AG04450 (cell line): Measurements from ENCODE around the gene BAZ2B. TPM values are rescaled to one million over a fixed set of nuclear protein-coding genes. Genes with fewer than 3 reads are reported as not detected.
"Not testable (repeated sequence)": the region's sequence is repeated elsewhere in the genome, so short reads cannot be mapped to it uniquely, and the experiment has no call there.

Experiments
- CTCF ChIA-PET: fragments of 300-600, 350-600 bp; formaldehyde crosslinking; extraction: SDS; loops from one replicate; lab custom pipeline; 2022; ENCODE audit warnings: antibody characterized with exemption, inconsistent platforms; lab: Charles Lee
- POLR2A ChIA-PET: fragments of 350-600 bp; formaldehyde crosslinking; extraction: SDS; loops from one replicate; lab custom pipeline; 2021; ENCODE audit warnings: antibody characterized with exemption, inconsistent platforms; lab: Yijun Ruan, JAX
- DNase-seq: peaks from one replicate; pipeline ENCODE4 v3.0.0-alpha.2; 2011; ENCODE audit warnings: low read depth, low spot score
- H3K27ac ChIP-seq: one replicate; pipeline ENCODE4 v1.5.1; 2012; ENCODE audit warnings: low read depth, low read length, control low read depth
- H3K27me3 ChIP-seq: one replicate; pipeline ENCODE4 v1.6.0; 2012; ENCODE audit warnings: low read length; ENCODE audit not compliant: control insufficient read depth, insufficient read depth
- H3K4me3 ChIP-seq: 2 replicates; pipeline ENCODE4 v1.5.1; 2011; ENCODE audit warnings: mild to moderate bottlenecking, low read depth, low read length, control low read depth
- H3K9me3 ChIP-seq: 2 replicates; pipeline ENCODE4 v1.5.1; 2012; ENCODE audit warnings: low read length; ENCODE audit not compliant: control insufficient read depth, insufficient read depth
- polyA plus RNA-seq: library from polyadenylated mRNA; depleted of rRNA; stranded (reverse); fragments of >200 nt; gene quantifications from 2 replicates; pipeline ENCODE4 v1.2.3, GENCODE V29; 2011
- TF ChIP-seq, protein P1 (sequence below): IDR thresholded peaks from 2 replicates; pipeline ENCODE4 v1.5.1; 2011; ENCODE audit warnings: low read depth, low read length, control low read depth, inconsistent platforms

The BAZ2B gene
- polyA plus RNA-seq, 1 experiment: 44.7 TPM

DNA sequence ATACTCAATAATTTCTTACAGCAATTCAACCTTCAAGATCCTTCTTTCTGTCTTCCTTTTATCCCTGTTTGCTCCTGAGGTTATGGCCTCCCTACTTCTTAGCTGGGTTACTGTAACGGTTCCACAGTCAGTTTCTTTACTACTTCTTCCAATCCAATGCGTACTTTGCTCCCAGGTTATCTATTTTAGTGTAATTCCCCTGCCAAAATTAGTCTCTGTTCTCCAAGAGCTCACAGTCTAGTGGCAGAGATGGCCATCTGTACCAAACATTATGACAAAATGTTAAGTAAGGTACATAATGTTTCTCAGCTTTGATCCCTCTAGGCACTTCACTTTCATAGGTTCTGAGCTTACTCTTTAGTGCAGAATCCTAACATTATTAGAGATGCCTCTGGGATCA, 244.8 kb downstream of the BAZ2B start:
- Histone ChIP-seq H3K9me3 (no peaks in the 10 kb centered on the region), H3K27ac (no peak overlapping the region), H3K4me3 (no peak overlapping the region), H3K27me3 (no peaks in the 10 kb centered on the region)
- POLR2A ChIA-PET: no interaction called here
- CTCF ChIA-PET: no interaction called here
- no peak for DNase-seq
- TF ChIP-seq, protein P1, sequence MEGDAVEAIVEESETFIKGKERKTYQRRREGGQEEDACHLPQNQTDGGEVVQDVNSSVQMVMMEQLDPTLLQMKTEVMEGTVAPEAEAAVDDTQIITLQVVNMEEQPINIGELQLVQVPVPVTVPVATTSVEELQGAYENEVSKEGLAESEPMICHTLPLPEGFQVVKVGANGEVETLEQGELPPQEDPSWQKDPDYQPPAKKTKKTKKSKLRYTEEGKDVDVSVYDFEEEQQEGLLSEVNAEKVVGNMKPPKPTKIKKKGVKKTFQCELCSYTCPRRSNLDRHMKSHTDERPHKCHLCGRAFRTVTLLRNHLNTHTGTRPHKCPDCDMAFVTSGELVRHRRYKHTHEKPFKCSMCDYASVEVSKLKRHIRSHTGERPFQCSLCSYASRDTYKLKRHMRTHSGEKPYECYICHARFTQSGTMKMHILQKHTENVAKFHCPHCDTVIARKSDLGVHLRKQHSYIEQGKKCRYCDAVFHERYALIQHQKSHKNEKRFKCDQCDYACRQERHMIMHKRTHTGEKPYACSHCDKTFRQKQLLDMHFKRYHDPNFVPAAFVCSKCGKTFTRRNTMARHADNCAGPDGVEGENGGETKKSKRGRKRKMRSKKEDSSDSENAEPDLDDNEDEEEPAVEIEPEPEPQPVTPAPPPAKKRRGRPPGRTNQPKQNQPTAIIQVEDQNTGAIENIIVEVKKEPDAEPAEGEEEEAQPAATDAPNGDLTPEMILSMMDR: no peak

DNA sequence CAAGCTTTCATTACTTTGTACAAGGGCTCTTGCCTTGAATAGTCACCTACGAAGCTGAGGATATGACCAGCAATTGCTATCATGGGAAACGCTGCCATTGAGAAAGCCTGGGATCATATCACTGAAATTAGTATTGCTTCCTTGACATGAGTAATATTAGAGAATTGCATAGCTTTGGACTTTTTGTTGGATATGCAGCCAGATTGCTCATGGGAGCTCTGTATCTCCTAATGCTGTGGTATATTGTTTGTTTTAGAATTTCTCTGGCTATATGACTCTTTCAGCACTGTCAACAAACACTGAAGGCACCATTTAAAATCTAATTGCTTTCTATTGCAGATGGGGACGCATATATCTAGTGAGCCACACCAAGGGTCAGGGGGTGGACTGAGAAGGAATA, 249.8 kb downstream of the BAZ2B start:
- TF ChIP-seq, protein P1: no peak
- CTCF ChIA-PET: no interaction called here
- no peaks in the 10 kb centered on the region for H3K9me3 ChIP-seq
- no peak overlapping the region for H3K4me3 ChIP-seq
- DNase-seq: no peak
- no peaks in the 10 kb centered on the region for H3K27me3 ChIP-seq
- POLR2A ChIA-PET: no interaction called here
- H3K27ac ChIP-seq: no peak overlapping the region

DNA sequence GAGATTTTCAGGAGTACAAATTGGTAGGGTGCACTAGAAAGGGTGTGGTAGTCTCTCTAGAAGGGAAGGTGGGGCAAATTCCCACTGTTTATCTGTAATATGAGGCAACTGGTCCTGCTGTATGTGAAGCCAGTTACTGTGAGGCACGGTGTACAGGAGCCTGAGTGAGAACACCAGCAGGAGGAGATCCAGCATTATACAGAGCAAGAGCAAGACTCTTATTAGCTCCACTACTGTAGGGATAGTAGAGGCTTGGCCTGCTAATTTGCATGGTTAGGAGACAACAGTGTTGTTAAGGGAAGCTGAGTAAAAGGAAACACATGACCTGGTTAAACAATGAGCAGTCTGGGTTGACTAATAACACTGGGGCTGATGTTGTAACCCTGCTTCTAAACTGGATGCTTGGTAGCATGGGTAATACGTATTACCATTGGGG, 253.5 kb downstream of the BAZ2B start:
- TF ChIP-seq, protein P1: no peak
- ChIA-PET CTCF (no interaction called here), POLR2A (interaction anchor here (0.7 kb wide), 1 partner anchor 349 kb away, joined by 3 read pairs; the partner anchor contains the start of gene MARCHF7)
- H3K27ac ChIP-seq: no peak overlapping the region
- no peaks in the 10 kb centered on the region for H3K9me3 ChIP-seq
- no peaks in the 10 kb centered on the region for H3K27me3 ChIP-seq
- H3K4me3 ChIP-seq: no peak overlapping the region
- peak; percentile 7 for DNase-seq

DNA sequence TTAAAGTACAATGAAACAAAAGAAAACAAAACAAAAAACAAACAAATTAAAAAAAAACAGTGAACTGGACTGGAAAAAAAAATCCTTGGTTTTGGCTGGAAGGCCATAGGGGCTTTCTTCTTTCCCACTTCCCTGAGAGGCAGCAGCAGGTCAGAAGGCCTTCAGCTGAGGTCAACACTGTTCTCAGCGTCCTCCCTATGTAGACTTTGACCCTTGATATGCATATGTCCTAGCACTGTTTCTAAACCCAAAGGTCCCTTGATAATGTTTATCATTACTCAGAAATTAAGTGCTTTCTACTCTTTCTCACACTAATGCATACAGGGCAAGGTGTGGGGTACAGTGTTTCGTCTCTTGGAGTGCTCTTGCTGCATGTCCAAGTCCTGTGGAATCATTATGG, 254.3 kb downstream of the BAZ2B start:
- ChIA-PET POLR2A (no interaction called here), CTCF (no interaction called here)
- Histone ChIP-seq H3K27ac (no peak overlapping the region), H3K4me3 (no peak overlapping the region), H3K9me3 (no peaks in the 10 kb centered on the region), H3K27me3 (no peaks in the 10 kb centered on the region)
- TF ChIP-seq, protein P1: no peak
- DNase-seq: no peak

DNA sequence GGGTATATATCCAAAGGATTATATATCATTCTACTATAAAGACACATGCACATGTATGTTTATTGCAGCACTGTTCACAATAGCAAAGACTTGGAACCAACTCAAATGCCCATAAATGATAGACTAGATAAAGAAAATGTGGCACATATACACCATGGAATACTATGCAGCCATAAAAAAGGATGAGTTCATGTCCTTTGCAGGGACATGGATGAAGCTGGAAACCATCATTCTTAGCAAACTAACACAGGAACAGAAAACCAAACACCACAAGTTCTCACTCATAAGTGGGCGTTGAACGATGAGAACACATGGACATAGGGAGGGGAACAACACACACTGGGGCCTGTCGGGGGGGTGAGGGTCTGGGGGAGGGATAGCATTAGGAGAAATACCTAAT, 254.7 kb downstream of the BAZ2B start:
- H3K27me3 ChIP-seq, CTCF ChIA-PET, H3K27ac ChIP-seq, H3K9me3 ChIP-seq, H3K4me3 ChIP-seq, POLR2A ChIA-PET, DNase-seq: not testable (repeated sequence)
